ENCODE data around the gene WDR5.

Gene WDR5

GRCh38 chr9:134136996-134137299, 1.1 kb downstream of the WDR5 start:
- H3K27ac ChIP-seq (ENCODE audit: low read depth, low read length) = no peak overlapping the region
- no peaks in the 10 kb centered on the region for H3K27me3 ChIP-seq (ENCODE audit: control insufficient read depth, insufficient read depth, low read length)
- H3K9ac ChIP-seq (ENCODE audit: low read length) = peak overlapping the region; percentile 93

GRCh38 chr9:134138292-134138691, 2.4 kb downstream of the WDR5 start:
- Histone ChIP-seq H3K36me3 (ENCODE audit: control insufficient read depth, insufficient read depth, low read length) (peaks cover 18% of the 10 kb centered on the region), H3K4me3 (ENCODE audit: low read length) (no peak overlapping the region), H3K27me3 (ENCODE audit: control insufficient read depth, insufficient read depth, low read length) (no peaks in the 10 kb centered on the region), H3K27ac (ENCODE audit: low read depth, low read length) (no peak overlapping the region), H3K4me1 (ENCODE audit: control insufficient read depth, insufficient read depth, low read length) (peaks cover 22% of the 10 kb centered on the region), H3K9ac (ENCODE audit: low read length) (no peak overlapping the region)

More at GRCh38 chr9:134136996-134137299, 1.1 kb downstream of the WDR5 start:
- peaks cover 22% of the 10 kb centered on the region for H3K4me1 ChIP-seq (ENCODE audit: control insufficient read depth, insufficient read depth, low read length)
- peak overlapping the region; percentile 95 for H3K4me3 ChIP-seq (ENCODE audit: low read length)
- H3K36me3 ChIP-seq (ENCODE audit: control insufficient read depth, insufficient read depth, low read length) = peaks cover 10% of the 10 kb centered on the region

GRCh38 chr9:134139081-134139480, 3.2 kb downstream of the WDR5 start:
- Histone ChIP-seq H3K9ac (ENCODE audit: low read length) (no peak overlapping the region), H3K27me3 (ENCODE audit: control insufficient read depth, insufficient read depth, low read length) (no peaks in the 10 kb centered on the region), H3K27ac (ENCODE audit: low read depth, low read length) (no peak overlapping the region)

GRCh38 chr9:134141906-134142305, 6.0 kb downstream of the WDR5 start:
- Histone ChIP-seq H3K4me3 (ENCODE audit: low read length) (no peak overlapping the region), H3K27ac (ENCODE audit: low read depth, low read length) (no peak overlapping the region), H3K36me3 (ENCODE audit: control insufficient read depth, insufficient read depth, low read length) (peaks cover 37% of the 10 kb centered on the region), H3K9ac (ENCODE audit: low read length) (no peak overlapping the region), H3K27me3 (ENCODE audit: control insufficient read depth, insufficient read depth, low read length) (no peaks in the 10 kb centered on the region), H3K4me1 (ENCODE audit: control insufficient read depth, insufficient read depth, low read length) (peaks cover 15% of the 10 kb centered on the region)

More at GRCh38 chr9:134139081-134139480, 3.2 kb downstream of the WDR5 start:
- Histone ChIP-seq H3K4me1 (ENCODE audit: control insufficient read depth, insufficient read depth, low read length) (peaks cover 22% of the 10 kb centered on the region), H3K36me3 (ENCODE audit: control insufficient read depth, insufficient read depth, low read length) (peaks cover 21% of the 10 kb centered on the region), H3K4me3 (ENCODE audit: low read length) (no peak overlapping the region)

GRCh38 chr9:134144801-134145200, 8.9 kb downstream of the WDR5 start:
- Histone ChIP-seq H3K9ac (ENCODE audit: low read length) (no peak overlapping the region), H3K36me3 (ENCODE audit: control insufficient read depth, insufficient read depth, low read length) (peaks cover 51% of the 10 kb centered on the region), H3K4me3 (ENCODE audit: low read length) (no peak overlapping the region), H3K4me1 (ENCODE audit: control insufficient read depth, insufficient read depth, low read length) (no peaks in the 10 kb centered on the region), H3K27ac (ENCODE audit: low read depth, low read length) (no peak overlapping the region), H3K27me3 (ENCODE audit: control insufficient read depth, insufficient read depth, low read length) (no peaks in the 10 kb centered on the region)

GRCh38 chr9:134145262-134145661, 9.4 kb downstream of the WDR5 start:
- no peaks in the 10 kb centered on the region for H3K4me1 ChIP-seq (ENCODE audit: control insufficient read depth, insufficient read depth, low read length)
- H3K36me3 ChIP-seq (ENCODE audit: control insufficient read depth, insufficient read depth, low read length) = peaks cover 52% of the 10 kb centered on the region
- no peaks in the 10 kb centered on the region for H3K27me3 ChIP-seq (ENCODE audit: control insufficient read depth, insufficient read depth, low read length)
- H3K27ac ChIP-seq (ENCODE audit: low read depth, low read length) = no peak overlapping the region
- no peak overlapping the region for H3K4me3 ChIP-seq (ENCODE audit: low read length)
- H3K9ac ChIP-seq (ENCODE audit: low read length) = no peak overlapping the region

GRCh38 chr9:134146774-134147493, 11.1 kb downstream of the WDR5 start:
- H3K4me3 ChIP-seq (ENCODE audit: low read length) = no peak overlapping the region
- no peak overlapping the region for H3K9ac ChIP-seq (ENCODE audit: low read length)
- H3K4me1 ChIP-seq (ENCODE audit: control insufficient read depth, insufficient read depth, low read length) = no peaks in the 10 kb centered on the region
- H3K27me3 ChIP-seq (ENCODE audit: control insufficient read depth, insufficient read depth, low read length) = no peaks in the 10 kb centered on the region
- peaks cover 50% of the 10 kb centered on the region for H3K36me3 ChIP-seq (ENCODE audit: control insufficient read depth, insufficient read depth, low read length)
- no peak overlapping the region for H3K27ac ChIP-seq (ENCODE audit: low read depth, low read length)

- H3K4me1 ChIP-seq (ENCODE audit: control insufficient read depth, insufficient read depth, low read length) = no peaks in the 10 kb centered on the region
- H3K36me3 ChIP-seq (ENCODE audit: control insufficient read depth, insufficient read depth, low read length) = peaks cover 48% of the 10 kb centered on the region
- no peak overlapping the region for H3K27ac ChIP-seq (ENCODE audit: low read depth, low read length)
- H3K9ac ChIP-seq (ENCODE audit: low read length) = no peak overlapping the region
- no peaks in the 10 kb centered on the region for H3K27me3 ChIP-seq (ENCODE audit: control insufficient read depth, insufficient read depth, low read length)
- no peak overlapping the region for H3K4me3 ChIP-seq (ENCODE audit: low read length)
Observed at GRCh38 chr9:134149380-134149779, 13.5 kb downstream of the WDR5 start.

GRCh38 chr9:134150557-134151214, 14.8 kb downstream of the WDR5 start:
- no peaks in the 10 kb centered on the region for H3K27me3 ChIP-seq (ENCODE audit: control insufficient read depth, insufficient read depth, low read length)
- no peak overlapping the region for H3K9ac ChIP-seq (ENCODE audit: low read length)
- H3K4me1 ChIP-seq (ENCODE audit: control insufficient read depth, insufficient read depth, low read length) = no peaks in the 10 kb centered on the region
- H3K27ac ChIP-seq (ENCODE audit: low read depth, low read length) = no peak overlapping the region
- peaks cover 54% of the 10 kb centered on the region for H3K36me3 ChIP-seq (ENCODE audit: control insufficient read depth, insufficient read depth, low read length)
- no peak overlapping the region for H3K4me3 ChIP-seq (ENCODE audit: low read length)

- Histone ChIP-seq H3K27ac (ENCODE audit: low read depth, low read length) (no peak overlapping the region), H3K36me3 (ENCODE audit: control insufficient read depth, insufficient read depth, low read length) (peaks cover 61% of the 10 kb centered on the region)
Observed at GRCh38 chr9:134152022-134152448, 16.2 kb downstream of the WDR5 start.

GRCh38 chr9:134152488-134152887, 16.6 kb downstream of the WDR5 start:
- Histone ChIP-seq H3K27me3 (ENCODE audit: control insufficient read depth, insufficient read depth, low read length) (no peaks in the 10 kb centered on the region), H3K4me1 (ENCODE audit: control insufficient read depth, insufficient read depth, low read length) (no peaks in the 10 kb centered on the region), H3K9ac (ENCODE audit: low read length) (no peak overlapping the region), H3K36me3 (ENCODE audit: control insufficient read depth, insufficient read depth, low read length) (peaks cover 60% of the 10 kb centered on the region), H3K27ac (ENCODE audit: low read depth, low read length) (no peak overlapping the region), H3K4me3 (ENCODE audit: low read length) (no peak overlapping the region)

More at GRCh38 chr9:134152022-134152448, 16.2 kb downstream of the WDR5 start:
- Histone ChIP-seq H3K4me1 (ENCODE audit: control insufficient read depth, insufficient read depth, low read length) (no peaks in the 10 kb centered on the region), H3K27me3 (ENCODE audit: control insufficient read depth, insufficient read depth, low read length) (no peaks in the 10 kb centered on the region), H3K9ac (ENCODE audit: low read length) (no peak overlapping the region), H3K4me3 (ENCODE audit: low read length) (no peak overlapping the region)

GRCh38 chr9:134153450-134153849, 17.6 kb downstream of the WDR5 start:
- no peak overlapping the region for H3K4me3 ChIP-seq (ENCODE audit: low read length)
- H3K27ac ChIP-seq (ENCODE audit: low read depth, low read length) = no peak overlapping the region
- H3K9ac ChIP-seq (ENCODE audit: low read length) = no peak overlapping the region
- H3K27me3 ChIP-seq (ENCODE audit: control insufficient read depth, insufficient read depth, low read length) = no peaks in the 10 kb centered on the region
- no peaks in the 10 kb centered on the region for H3K4me1 ChIP-seq (ENCODE audit: control insufficient read depth, insufficient read depth, low read length)
- peaks cover 63% of the 10 kb centered on the region for H3K36me3 ChIP-seq (ENCODE audit: control insufficient read depth, insufficient read depth, low read length)

GRCh38 chr9:134154262-134154701, 18.4 kb downstream of the WDR5 start:
- Histone ChIP-seq H3K27ac (ENCODE audit: low read depth, low read length) (no peak overlapping the region), H3K36me3 (ENCODE audit: control insufficient read depth, insufficient read depth, low read length) (peaks cover 59% of the 10 kb centered on the region), H3K9ac (ENCODE audit: low read length) (no peak overlapping the region), H3K4me3 (ENCODE audit: low read length) (no peak overlapping the region), H3K27me3 (ENCODE audit: control insufficient read depth, insufficient read depth, low read length) (no peaks in the 10 kb centered on the region), H3K4me1 (ENCODE audit: control insufficient read depth, insufficient read depth, low read length) (no peaks in the 10 kb centered on the region)
